ENCODE data around the gene PARD3B. TPM values are rescaled to one million over a fixed set of nuclear protein-coding genes. Genes with fewer than 3 reads are reported as not detected.

The PARD3B gene
- total RNA-seq, 2 experiments from 2014 or later, result 0.06 to 0.23 TPM

- POLR2A ChIA-PET, result no interaction called here
- CTCF ChIA-PET, result no interaction called here
Observed at GRCh38 chr2:204973616-204974015, 428.3 kb downstream of the PARD3B start.

GRCh38 chr2:204974487-204974886 is 429.2 kb downstream of the PARD3B start:
- ChIA-PET CTCF (no interaction called here), POLR2A (no interaction called here)

GRCh38 chr2:204977914-204978313 is 432.6 kb downstream of the PARD3B start:
- ChIA-PET CTCF (no interaction called here), POLR2A (no interaction called here)

GRCh38 chr2:204982303-204982702 is 437.0 kb downstream of the PARD3B start:
- ChIA-PET POLR2A (no interaction called here), CTCF (no interaction called here)

GRCh38 chr2:204984518-204984917 is 439.2 kb downstream of the PARD3B start:
- ChIA-PET CTCF (no interaction called here), POLR2A (no interaction called here)

GRCh38 chr2:204986641-204987040 is 441.4 kb downstream of the PARD3B start:
- CTCF ChIA-PET, result no interaction called here
- POLR2A ChIA-PET, result no interaction called here

- POLR2A ChIA-PET, result no interaction called here
- CTCF ChIA-PET, result no interaction called here
Observed at GRCh38 chr2:204988836-204989235, 443.6 kb downstream of the PARD3B start.

GRCh38 chr2:204989877-204990276 is 444.6 kb downstream of the PARD3B start:
- POLR2A ChIA-PET, result no interaction called here
- CTCF ChIA-PET, result no interaction called here

- ChIA-PET CTCF (no interaction called here), POLR2A (no interaction called here)
Observed at GRCh38 chr2:205001300-205001966, 456.2 kb downstream of the PARD3B start.

GRCh38 chr2:205002390-205002789 is 457.1 kb downstream of the PARD3B start:
- CTCF ChIA-PET, result no interaction called here
- POLR2A ChIA-PET, result no interaction called here

GRCh38 chr2:205003288-205003687 is 458.0 kb downstream of the PARD3B start:
- POLR2A ChIA-PET, result no interaction called here
- CTCF ChIA-PET, result no interaction called here

GRCh38 chr2:205010196-205010595 is 464.9 kb downstream of the PARD3B start:
- CTCF ChIA-PET, result no interaction called here

GRCh38 chr2:205011031-205011430 is 465.8 kb downstream of the PARD3B start:
- ChIA-PET CTCF (interaction anchor here (0.6 kb wide), 1 partner anchor 54 kb away, joined by 3 read pairs; no protein-coding TSS in a partner anchor), POLR2A (no interaction called here)

More at GRCh38 chr2:205010196-205010595, 464.9 kb downstream of the PARD3B start:
- POLR2A ChIA-PET, result no interaction called here

GRCh38 chr2:205012961-205013360 is 467.7 kb downstream of the PARD3B start:
- CTCF ChIA-PET, result no interaction called here
- POLR2A ChIA-PET, result no interaction called here

GRCh38 chr2:205013586-205013985 is 468.3 kb downstream of the PARD3B start:
- POLR2A ChIA-PET, result no interaction called here
- CTCF ChIA-PET, result no interaction called here

GRCh38 chr2:205014201-205014600 is 468.9 kb downstream of the PARD3B start:
- ChIA-PET POLR2A (no interaction called here), CTCF (no interaction called here)

- ChIA-PET CTCF (no interaction called here), POLR2A (no interaction called here)
Observed at GRCh38 chr2:205017381-205017780, 472.1 kb downstream of the PARD3B start.

- CTCF ChIA-PET, result no interaction called here
- POLR2A ChIA-PET, result no interaction called here
Observed at GRCh38 chr2:205017912-205018311, 472.6 kb downstream of the PARD3B start.

GRCh38 chr2:205020673-205021072 is 475.4 kb downstream of the PARD3B start:
- ChIA-PET POLR2A (no interaction called here), CTCF (no interaction called here)

GRCh38 chr2:205022841-205023240 is 477.6 kb downstream of the PARD3B start:
- POLR2A ChIA-PET, result no interaction called here

GRCh38 chr2:205024822-205025518 is 479.7 kb downstream of the PARD3B start:
- CTCF ChIA-PET, result no interaction called here
- POLR2A ChIA-PET, result no interaction called here

More at GRCh38 chr2:205022841-205023240, 477.6 kb downstream of the PARD3B start:
- CTCF ChIA-PET, result no interaction called here
